ENCODE results near the gene ARVCF.

- TF ChIP-seq REST (IDR thresholded peaks at IDR 0.05; ENCODE audit: low read depth, low read length) (no peak), SMC3 (IDR thresholded peaks at IDR 0.05; ENCODE audit: low read depth, low read length) (no peak), RXRA (IDR thresholded peaks at IDR 0.05; ENCODE audit: borderline replicate concordance, low read depth) (no peak), CTCF (IDR thresholded peaks at IDR 0.05) (no peak), TAF1 (IDR thresholded peaks at IDR 0.05; ENCODE audit: borderline replicate concordance, low read depth, low read length) (no peak), ZBTB33 (IDR thresholded peaks at IDR 0.05; ENCODE audit: borderline replicate concordance, low read depth) (no peak), USF2 (IDR thresholded peaks at IDR 0.05; ENCODE audit: borderline replicate concordance, low read depth, low read length) (no peak), GATA2 (CRISPR knock-in tag; IDR thresholded peaks at IDR 0.05) (no peak), PBX3 (IDR thresholded peaks at IDR 0.05) (no peak), NFIC (IDR thresholded peaks at IDR 0.05; ENCODE audit: borderline replicate concordance) (no peak), POLR2AphosphoS5 (IDR thresholded peaks at IDR 0.05; ENCODE audit: low read depth, low read length) (no peak), FOSL2 (IDR thresholded peaks at IDR 0.05; ENCODE audit: borderline replicate concordance, low read depth) (no peak)
These were observed 85.8 kb downstream of the ARVCF start for GRCh38 chr22:19930551-19931486.

Data from SK-N-SH (cell line).